Stromal cell of bone marrow (primary cell): ENCODE measurements around the gene ZNF709.
"Not testable (repeated sequence)": the region's sequence is repeated elsewhere in the genome, so short reads cannot be mapped to it uniquely, and the experiment has no call there.

Experiments used
- DNase-seq: peaks from one replicate; pipeline ENCODE4 v3.0.0-alpha.2; 2012; ENCODE audit warnings: low read depth

ZNF709 gene

DNA sequence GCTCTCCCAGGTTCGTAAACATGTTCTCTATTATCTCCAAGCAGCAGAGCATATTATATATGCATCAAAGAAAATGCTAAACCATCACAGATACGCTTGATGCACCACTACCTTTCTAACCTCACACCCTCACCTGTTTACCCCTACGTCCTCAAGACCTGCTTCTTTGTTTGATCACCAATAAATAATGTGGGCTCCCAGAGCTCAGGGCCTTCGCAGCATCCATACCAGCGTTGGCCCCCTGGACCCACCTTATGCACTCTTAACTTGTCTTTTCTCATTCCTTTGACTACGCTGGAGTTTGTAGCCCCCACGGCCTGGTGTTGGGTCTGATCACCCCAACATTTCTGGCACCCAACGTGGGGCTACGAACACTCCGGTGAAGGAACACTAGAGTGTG lies 33.8 kb downstream of the ZNF709 start:
- no peak for DNase-seq

DNA sequence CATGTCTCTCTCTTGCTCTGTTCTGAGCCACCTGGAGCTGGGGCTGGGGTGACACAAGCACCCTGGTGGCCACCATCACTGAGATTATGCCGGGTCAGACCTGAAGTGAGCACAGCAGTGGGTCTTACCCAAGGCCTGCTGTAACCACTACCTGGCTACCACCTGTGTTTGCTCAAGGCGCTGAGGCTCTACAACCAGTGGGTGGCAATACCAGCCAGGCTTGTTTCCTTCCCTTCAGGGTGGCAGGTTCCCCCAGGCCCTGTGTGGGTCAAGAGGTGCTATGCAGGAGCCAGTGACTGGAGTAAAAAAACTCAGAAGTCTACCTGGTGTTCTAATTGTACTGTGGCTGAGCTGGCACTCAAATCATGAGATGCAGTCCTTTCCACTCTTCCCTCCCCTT lies 35.8 kb downstream of the ZNF709 start:
- DNase-seq = no peak

DNA sequence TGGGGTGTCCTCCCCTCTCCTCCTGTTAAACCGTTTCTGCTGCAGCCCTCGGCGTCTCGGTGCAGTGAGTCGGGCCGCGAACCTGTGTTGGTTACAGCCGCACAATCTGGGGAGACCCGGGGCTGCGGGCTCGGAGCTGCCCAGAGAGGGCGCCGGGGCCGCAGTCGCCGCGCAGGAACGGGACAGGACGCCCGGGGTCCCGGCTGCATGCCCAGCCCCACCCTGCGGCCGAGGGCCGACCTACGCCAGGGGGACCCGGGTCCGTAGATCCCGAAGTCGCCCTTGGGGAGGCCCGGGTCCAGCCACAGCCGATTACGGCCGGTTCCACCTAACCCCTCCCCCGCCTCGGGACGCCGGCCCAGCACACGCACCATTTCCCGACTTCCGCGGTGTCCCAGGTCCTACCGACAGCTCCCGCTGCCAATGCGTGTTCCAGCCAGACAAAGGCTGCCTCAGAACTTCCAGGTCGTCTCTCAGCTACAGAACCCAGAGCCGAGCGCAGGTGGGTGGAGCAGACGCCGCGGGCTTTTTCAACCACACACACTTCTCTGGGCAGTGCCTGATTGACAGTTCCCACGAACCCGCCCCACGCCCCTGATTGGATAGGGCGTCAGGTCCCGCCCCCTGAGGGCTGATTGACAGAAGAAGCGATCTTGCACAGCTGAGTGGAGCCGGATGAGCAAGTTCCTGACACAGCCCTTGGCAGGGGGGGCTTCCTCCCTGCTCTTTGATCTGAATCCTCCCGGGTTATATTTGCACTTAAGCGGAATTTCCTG lies 43.9 kb downstream of the ZNF709 start, which contains the start of gene ZNF443:
Gene ZNF443 (minus strand): TSS at position 481 of the 776 bp plus-strand sequence. CDS start 107 bp downstream, at position 374.
- DNase-seq = peak; percentile 92

DNA sequence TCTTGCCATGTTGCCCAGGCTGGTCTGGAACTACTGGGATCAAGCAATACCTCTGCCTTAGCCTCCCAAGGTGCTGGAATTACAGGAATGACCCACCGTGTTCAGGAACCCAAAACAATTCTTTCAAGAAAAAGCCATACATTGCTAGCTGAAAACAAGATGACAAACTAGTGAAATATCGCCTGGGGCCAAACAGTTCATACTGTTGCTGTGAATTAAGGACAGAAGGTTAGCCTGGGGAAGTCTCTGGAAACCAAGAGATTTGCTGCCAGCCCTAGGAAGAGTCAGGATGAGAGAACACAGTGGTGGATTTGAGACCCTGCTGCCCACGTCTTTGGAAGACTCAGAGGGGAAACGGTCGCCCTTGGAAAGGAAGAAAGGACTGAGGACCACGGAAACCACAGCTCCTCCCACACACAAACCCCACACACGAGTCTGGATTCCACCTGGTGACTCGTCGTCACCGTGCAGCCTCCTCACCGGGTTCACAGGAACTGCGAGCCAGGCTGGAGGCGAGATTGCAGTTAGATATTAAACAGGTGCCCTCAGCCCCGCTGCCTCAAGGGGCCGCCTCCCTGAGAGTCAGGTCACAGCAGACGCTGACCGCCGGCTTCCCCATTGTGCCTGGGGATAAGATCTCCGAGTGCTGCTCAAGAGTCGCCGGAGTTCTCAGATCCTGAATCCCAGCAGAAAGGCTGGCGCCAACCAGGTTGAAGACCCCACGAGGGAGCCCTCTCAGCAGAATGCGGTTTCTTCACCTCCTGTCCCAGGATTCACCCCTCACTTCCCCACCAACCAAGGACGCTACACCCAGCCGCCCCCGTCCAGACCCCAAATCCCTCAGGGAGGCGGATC lies 44.7 kb downstream of the ZNF709 start:
- DNase-seq = not testable (repeated sequence)

DNA sequence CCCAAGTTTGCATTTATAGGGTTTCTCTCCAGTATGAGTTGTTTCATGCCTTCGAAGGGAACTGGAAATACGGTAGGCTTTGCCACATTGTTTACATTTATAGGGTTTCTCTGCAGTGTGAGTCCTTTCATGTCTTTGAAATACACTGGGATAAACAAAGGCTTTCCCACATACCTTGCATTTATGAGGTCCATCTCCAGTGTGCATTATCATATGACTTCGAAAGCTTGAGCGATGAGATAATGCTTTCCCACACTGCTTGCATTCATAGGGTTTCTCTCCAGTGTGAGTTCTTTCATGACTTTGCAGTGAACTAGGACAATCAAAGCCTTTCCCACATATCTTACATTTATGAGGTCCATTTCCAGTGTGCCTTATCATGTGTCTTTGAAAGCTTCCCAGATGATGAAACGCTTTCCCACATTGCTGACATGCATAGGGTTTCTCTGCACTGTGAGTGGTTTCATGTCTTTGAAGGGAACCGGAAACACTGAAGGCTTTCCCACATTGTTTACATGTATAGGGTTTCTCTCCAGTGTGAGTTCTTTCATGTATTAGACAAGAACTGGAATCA lies 53.8 kb downstream of the ZNF709 start:
- not testable (repeated sequence) for DNase-seq

DNA sequence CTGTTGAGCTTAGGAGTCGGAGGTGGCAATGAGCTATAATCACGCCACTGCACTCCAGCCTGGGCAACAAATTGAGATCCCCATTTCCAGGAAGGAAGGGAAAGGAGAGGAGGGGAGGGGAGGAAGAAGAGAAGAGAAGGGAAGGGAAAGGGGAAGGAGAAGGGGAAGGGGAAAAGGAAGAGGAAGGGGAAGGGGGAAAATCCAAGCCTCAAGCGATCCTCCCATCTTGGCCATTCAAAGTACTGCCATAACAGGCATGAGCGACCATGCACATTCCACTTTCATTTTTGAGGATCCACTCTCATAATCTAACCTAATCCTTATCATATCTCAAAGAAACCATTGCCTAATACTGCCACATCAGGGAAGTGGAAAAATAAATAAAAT lies 58.7 kb downstream of the ZNF709 start:
- DNase-seq = no peak

DNA sequence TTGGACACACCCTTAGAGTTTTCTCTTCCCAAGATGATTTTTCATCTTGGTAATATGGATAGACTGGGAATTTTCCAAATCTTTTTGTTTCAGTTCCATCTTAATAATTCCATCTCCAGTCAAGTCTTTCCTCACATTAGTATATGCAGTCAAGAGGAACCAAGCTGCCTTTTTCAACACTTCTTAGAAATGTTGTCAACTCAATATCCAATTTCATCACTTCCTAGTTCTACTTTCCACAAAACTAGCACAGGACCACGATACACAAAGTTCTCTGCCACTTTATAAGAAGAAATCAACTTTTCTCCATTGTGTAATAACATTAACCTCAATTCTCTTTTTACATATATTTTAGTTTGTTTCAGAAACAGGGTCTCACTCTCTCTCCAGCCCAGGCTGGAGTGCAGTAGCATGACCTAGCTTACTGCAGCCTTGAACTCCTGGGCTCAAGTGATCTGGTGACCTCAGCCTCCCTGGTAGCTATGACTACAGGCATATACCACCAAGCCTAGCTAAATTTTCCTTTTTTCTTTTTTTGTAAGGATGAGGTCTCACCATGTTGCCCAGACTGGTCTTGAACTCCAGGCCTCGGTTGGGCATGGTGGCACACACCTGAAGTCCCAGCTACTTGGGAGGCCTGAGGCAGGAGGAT lies 59.3 kb downstream of the ZNF709 start:
- no peak for DNase-seq

DNA sequence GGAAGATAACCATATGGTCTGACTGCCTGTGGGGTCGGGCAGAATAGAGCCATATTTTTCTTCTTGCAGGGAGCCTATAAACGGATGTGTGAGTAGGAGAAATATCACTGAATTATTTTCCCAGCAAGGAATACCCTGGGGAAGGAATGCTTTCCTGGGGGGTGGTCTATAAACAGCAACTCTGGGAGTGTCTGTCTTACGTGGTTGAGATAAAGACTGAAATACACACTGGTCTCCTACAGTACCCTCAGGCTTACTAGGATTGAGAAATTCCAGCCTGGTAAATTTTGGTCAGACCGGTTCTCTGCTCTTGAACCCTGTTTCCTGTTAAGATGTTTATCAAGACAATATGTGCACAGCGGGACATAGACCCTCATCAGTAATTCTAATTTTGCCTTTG lies 67.3 kb downstream of the ZNF709 start:
- not testable (repeated sequence) for DNase-seq

DNA sequence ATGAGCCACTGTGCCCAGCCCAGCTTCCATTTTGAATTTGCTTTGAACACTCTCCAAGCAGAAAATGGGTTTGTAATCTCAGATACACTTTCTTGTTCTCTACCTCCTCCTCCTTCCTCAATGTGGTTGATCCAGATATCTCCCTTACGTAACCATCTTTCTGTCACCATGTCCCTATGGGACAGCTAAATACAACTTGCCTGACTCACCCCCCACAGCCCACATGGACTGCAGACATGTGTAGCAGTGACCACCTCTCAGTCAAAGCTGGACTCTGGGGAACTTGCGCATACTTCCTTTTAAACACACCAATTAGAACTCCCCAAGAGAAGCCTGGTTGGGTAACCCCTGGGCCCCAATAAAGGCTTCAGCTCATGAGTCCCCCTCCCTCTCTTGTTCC lies 72.7 kb downstream of the ZNF709 start:
- DNase-seq = no peak
